ENCODE measurements around the gene UQCC2.
A peak's percentile ranks its signal among the peaks of the same experiment; 100 is the strongest.

The UQCC2 gene

DNA sequence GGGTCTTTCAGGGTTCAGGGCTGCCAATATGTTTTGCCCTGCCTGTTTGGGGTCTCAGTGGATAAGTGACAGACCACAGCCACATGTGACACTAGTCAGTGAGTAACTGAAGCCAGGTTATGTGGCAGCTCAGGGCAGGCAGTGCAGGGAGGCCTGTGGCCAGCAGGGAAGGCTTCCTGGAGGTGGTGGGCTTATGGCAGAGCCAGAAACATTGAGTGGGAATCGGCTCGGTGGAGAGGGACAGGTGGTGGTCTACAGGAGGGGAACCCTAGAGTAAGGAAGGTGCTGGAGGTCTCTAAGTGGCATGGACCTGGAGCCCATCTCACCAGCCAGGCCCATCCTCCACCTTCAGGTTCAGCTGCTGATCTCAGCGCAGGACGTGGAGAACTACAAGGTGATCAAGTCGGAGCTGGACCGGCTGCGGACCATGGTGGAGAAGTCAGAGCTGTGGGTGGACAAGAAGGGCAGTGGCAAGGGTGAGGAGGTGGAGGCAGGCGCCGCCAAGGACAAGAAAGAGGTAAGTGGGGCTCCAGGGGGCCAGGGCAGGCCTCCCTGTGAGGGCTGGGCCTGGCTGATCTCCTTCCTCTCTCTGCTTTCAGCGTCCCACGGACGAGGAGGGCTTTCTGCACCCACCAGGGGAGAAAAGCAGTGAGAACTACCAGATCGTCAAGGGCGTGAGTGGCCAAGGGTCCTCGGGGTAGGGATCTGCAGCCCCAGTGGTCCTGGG, 34.9 kb downstream of the UQCC2 start:
- TF ChIP-seq, protein P1, sequence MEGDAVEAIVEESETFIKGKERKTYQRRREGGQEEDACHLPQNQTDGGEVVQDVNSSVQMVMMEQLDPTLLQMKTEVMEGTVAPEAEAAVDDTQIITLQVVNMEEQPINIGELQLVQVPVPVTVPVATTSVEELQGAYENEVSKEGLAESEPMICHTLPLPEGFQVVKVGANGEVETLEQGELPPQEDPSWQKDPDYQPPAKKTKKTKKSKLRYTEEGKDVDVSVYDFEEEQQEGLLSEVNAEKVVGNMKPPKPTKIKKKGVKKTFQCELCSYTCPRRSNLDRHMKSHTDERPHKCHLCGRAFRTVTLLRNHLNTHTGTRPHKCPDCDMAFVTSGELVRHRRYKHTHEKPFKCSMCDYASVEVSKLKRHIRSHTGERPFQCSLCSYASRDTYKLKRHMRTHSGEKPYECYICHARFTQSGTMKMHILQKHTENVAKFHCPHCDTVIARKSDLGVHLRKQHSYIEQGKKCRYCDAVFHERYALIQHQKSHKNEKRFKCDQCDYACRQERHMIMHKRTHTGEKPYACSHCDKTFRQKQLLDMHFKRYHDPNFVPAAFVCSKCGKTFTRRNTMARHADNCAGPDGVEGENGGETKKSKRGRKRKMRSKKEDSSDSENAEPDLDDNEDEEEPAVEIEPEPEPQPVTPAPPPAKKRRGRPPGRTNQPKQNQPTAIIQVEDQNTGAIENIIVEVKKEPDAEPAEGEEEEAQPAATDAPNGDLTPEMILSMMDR (conservative IDR thresholded peaks at IDR 0.05; ENCODE audit: low read depth, low read length) = no peak
- no peak for DNase-seq (ENCODE audit: low read depth)
- H3K4me3 ChIP-seq (ENCODE audit: low read length) = no peak overlapping the region

DNA sequence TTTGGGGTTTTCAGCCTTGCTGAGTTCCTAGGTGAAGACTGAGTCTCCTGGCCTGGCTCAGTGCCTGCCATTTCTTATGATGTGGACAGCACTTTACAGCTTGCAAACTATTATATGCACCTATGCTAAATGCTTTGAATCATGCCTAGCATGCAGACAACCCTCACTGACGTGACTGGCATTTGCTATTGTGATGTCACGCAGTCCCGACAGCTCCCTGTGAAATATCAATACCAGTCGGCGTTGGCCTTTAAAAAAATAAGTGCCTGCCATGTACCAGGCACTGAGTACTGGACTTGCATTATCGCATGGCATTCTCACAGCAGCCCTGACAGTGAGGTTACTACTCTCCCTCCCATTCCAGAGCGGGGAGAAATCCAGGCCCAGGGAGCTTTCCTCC, 35.5 kb downstream of the UQCC2 start:
- no peak overlapping the region for H3K4me3 ChIP-seq (ENCODE audit: low read length)
- TF ChIP-seq, protein P1 (conservative IDR thresholded peaks at IDR 0.05; ENCODE audit: low read depth, low read length) = no peak
- no peak for DNase-seq (ENCODE audit: low read depth)

DNA sequence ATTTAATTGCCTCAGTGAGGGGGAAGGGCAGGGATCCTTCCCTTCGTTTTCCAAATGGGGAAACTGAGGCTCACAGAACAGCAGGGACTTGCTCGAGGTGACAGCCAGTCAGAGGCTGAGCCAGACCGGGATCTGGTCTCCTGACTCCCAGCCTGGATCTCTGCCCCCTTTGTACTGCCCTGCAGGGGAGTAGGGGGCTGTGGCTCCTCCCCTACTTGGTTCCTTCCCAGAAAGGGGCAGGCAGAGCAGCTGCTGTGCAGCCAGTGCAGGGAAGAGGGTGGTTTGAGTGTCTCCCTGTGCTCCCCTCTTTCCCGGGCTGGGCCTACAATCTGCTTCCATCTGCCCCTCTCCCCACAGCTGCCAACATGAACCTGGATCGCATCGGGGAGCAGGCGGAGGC, 37.6 kb downstream of the UQCC2 start:
- no peak for DNase-seq (ENCODE audit: low read depth)
- no peak overlapping the region for H3K4me3 ChIP-seq (ENCODE audit: low read length)
- TF ChIP-seq, protein P1 (conservative IDR thresholded peaks at IDR 0.05; ENCODE audit: low read depth, low read length) = no peak

DNA sequence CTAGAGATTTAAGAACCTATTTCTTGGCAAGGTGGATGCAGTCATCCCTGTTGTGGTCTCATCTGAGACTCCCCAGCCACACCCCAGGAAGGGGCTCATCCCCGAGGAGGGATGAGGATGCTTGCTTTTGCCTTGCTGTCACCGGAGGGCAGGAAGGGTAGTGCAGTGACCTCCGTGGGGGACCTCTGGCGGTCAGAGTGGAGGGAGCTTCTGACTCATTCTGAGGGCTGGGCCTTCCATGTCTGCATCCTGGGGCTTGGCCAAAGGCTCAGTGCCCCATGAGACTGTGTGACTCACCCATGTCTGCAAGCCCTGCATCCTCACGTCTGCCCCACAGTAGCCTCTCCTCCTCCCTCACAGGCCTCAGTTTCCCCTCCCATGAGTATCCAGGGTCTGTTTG, 38.7 kb downstream of the UQCC2 start:
- TF ChIP-seq, protein P1 (conservative IDR thresholded peaks at IDR 0.05; ENCODE audit: low read depth, low read length) = peak; percentile 69
- H3K4me3 ChIP-seq (ENCODE audit: low read length) = no peak overlapping the region
- DNase-seq (ENCODE audit: low read depth) = peak; percentile 87

DNA sequence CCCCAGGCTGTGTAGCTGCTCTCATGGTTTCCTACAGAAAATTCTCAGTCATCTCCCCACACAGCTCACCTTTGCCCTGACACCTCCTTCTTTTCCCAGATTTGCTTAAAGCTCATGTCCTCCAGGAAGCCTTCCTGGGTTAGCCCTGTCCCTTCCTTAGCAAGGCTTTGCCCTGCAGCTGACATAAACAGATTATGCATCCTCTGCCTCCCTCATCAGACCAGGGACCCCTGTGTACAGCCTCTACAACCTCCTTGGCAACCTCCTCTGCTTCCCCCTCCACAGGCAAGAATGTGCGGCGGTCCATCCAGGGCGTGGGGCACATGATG, 39.8 kb downstream of the UQCC2 start:
- no peak overlapping the region for H3K4me3 ChIP-seq (ENCODE audit: low read length)
- DNase-seq (ENCODE audit: low read depth) = no peak
- TF ChIP-seq, protein P1 (conservative IDR thresholded peaks at IDR 0.05; ENCODE audit: low read depth, low read length) = no peak

DNA sequence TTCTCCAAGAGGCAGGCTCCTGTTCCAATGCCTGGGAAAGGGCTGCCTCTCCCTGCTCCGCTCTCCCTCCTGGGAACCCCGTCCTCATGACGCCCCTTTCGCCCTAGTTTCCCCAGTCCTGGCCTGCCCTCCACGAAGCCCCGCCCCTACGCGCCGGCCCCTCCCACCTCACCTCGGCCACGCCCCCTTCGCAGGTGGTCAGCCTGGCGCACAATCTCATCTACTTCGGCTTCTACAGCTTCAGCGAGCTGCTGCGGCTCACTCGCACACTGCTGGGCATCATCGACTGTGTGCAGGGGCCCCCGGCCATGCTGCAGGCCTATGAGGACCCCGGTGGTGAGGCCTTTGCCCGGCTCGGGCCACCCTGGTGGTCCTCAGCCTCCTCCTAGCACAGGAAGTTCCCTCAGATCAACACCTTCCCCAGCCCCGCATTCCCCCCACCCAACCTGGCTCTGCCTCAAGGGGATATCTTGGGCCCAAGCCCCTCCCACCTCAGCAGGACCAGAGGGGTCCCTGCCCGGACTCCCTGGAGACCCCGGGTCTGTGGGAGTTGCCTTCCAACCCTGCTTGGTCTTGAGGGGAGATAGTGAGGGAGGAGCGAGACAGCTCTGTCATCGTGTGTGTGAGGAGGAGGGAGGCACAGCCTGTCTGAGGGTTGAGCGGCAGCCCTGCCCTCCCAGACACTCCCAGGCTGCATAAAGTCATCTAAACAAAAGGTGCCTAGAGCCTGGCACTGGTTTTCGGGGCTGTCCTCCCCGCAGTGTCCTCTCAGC, 40.3 kb downstream of the UQCC2 start:
- no peak for DNase-seq (ENCODE audit: low read depth)
- H3K4me3 ChIP-seq (ENCODE audit: low read length) = no peak overlapping the region
- TF ChIP-seq, protein P1 (conservative IDR thresholded peaks at IDR 0.05; ENCODE audit: low read depth, low read length) = no peak

Measured in retinal pigment epithelial cell (primary cell).